RWPE2 (cell line): ENCODE data around the gene MMP17.

Experiments
- ATAC-seq: fragments of 200-7000 bp; cut with Tn5 transposase; 3 replicates; pipeline ENCODE4 v1.9.1; 2021; ENCODE audit warnings: low read depth
- DNase-seq: peaks from one replicate; pipeline ENCODE4 v3.0.0-alpha.2; 2020; ENCODE audit warnings: low spot score
- H3K27ac ChIP-seq: fragments of 450-650 bp; 2 replicates; pipeline ENCODE4 v1.5.1; 2017; ENCODE audit warnings: mild to moderate bottlenecking; ENCODE audit not compliant: poor library complexity, severe bottlenecking
- H3K27me3 ChIP-seq: fragments of 250-450 bp; sonication (Bioruptor Pico); 2 replicates; pipeline ENCODE4 v1.5.1; 2021; ENCODE audit warnings: mild to moderate bottlenecking, moderate library complexity; ENCODE audit not compliant: insufficient read depth, poor library complexity, severe bottlenecking
- H3K36me3 ChIP-seq: fragments of 250-450 bp; sonication (Bioruptor Pico); 2 replicates; pipeline ENCODE4 v1.5.1; 2020; ENCODE audit warnings: low read depth, mild to moderate bottlenecking, moderate library complexity
- H3K4me1 ChIP-seq: fragments of 250-450 bp; sonication (Bioruptor Pico); 2 replicates; pipeline ENCODE4 v1.5.1; 2021; ENCODE audit warnings: mild to moderate bottlenecking, moderate library complexity; ENCODE audit not compliant: insufficient read depth, poor library complexity, severe bottlenecking
- H3K4me3 ChIP-seq: fragments of 250-450 bp; sonication (Bioruptor Pico); 2 replicates; pipeline ENCODE4 v1.5.1; 2021; ENCODE audit warnings: mild to moderate bottlenecking, moderate library complexity; ENCODE audit not compliant: severe bottlenecking
- H3K9me3 ChIP-seq: fragments of 250-450 bp; sonication (Bioruptor Pico); 2 replicates; pipeline ENCODE4 v1.5.1; 2021; ENCODE audit warnings: mild to moderate bottlenecking, moderate library complexity; ENCODE audit not compliant: severe bottlenecking
- TF ChIP-seq, protein P1 (sequence below): fragments of 450-650 bp; IDR thresholded peaks from one replicate; pipeline ENCODE4 v1.5.1; 2017; ENCODE audit warnings: mild to moderate bottlenecking, moderate library complexity; ENCODE audit not compliant: poor library complexity, severe bottlenecking

The MMP17 gene

DNA sequence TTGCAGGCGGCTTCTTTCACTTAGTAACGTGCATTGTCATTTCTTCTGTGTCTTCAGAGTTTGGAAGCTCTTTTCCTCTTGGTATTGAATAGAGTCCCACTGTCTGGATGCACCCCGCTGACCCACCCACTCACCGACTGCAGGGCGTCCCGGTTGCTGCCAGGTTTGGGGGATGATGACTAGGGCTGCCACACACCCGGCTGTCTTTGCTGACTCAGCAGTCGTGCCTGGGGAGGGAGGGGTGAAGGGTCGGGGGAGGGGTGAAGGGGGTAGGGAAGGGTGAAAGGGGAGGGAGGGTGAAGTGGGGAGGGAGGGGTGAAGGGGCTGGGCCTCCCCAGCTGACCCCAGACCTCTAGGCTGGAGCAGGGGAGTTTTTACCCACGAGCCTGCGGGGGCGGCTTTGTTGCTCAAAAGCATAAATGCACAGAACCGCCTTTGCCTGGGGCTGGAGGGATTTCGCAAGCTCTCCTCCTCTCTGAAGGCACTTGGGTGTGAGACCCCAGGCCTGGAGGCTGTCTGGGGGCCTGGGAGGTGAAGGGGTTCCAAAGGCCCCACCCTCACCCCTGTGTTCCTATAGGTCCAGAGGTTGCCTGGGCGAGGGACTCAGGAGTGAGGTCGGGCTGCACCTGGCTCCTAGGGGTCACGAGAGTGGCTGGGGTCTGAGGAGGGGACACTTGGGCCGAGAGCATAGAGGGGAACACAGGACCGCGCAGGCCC, 35.0 kb downstream of the MMP17 start:
- no peaks in the 10 kb centered on the region for H3K36me3 ChIP-seq
- no peak overlapping the region for H3K4me3 ChIP-seq
- no peaks in the 10 kb centered on the region for H3K27me3 ChIP-seq
- TF ChIP-seq, protein P1, sequence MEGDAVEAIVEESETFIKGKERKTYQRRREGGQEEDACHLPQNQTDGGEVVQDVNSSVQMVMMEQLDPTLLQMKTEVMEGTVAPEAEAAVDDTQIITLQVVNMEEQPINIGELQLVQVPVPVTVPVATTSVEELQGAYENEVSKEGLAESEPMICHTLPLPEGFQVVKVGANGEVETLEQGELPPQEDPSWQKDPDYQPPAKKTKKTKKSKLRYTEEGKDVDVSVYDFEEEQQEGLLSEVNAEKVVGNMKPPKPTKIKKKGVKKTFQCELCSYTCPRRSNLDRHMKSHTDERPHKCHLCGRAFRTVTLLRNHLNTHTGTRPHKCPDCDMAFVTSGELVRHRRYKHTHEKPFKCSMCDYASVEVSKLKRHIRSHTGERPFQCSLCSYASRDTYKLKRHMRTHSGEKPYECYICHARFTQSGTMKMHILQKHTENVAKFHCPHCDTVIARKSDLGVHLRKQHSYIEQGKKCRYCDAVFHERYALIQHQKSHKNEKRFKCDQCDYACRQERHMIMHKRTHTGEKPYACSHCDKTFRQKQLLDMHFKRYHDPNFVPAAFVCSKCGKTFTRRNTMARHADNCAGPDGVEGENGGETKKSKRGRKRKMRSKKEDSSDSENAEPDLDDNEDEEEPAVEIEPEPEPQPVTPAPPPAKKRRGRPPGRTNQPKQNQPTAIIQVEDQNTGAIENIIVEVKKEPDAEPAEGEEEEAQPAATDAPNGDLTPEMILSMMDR: no peak
- H3K9me3 ChIP-seq: no peaks in the 10 kb centered on the region
- ATAC-seq (no peak), DNase-seq (no peak)
- H3K27ac ChIP-seq: no peak overlapping the region
- H3K4me1 ChIP-seq: peaks cover 20% of the 10 kb centered on the region

DNA sequence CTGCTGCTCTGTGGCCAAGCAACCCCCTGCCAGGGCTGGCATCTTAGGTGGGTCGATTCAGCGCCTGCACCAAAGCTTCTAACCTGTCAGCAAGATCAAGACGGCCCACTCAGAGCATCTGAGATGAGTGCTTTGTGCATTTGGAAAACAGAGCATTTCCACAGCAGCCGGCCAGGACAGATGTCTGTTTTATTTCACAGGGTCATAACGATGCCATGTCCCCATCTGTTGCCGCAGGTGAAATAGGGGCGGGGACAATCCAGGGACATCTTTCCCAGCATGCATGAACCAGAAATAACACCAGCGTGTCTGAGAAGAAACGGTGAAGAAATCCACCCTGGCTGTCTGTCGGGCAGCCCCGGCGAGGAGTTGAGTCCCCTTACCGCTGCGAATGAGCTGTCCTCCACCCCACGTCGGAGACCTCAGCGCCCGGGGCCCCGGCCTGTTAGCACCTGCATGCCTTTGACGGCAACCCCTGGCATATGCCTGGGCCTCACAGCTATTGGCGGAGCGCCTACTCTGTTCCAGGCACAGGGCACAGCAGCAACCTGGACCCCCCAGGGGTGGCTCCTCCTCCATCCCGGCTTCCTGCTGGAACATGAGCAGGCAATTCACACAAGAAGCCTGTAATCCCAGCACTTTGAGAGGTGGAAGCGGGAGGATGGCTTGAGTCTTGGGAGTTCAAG, 35.7 kb downstream of the MMP17 start:
- Histone ChIP-seq H3K4me3 (no peak overlapping the region), H3K27ac (no peak overlapping the region), H3K4me1 (peaks cover 20% of the 10 kb centered on the region)

DNA sequence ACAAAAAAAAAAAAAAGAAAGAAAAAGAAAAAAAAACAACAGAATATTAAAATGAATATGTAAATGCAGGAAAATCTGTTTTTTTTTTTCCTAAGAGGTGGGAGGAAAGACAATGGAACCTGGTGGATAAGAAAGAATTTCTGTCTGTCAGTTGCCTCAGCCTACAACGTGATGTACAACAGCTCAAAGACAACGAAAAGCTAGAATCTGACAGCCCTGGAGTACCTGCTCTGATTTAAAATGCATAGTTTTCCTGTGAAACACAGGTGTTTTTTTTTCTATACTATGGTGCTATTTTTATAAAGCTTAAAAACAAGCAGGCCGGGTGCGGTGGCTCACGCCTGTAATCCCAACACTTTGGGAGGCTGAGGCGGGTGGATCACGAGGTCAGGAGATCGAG, 36.3 kb downstream of the MMP17 start:
- Histone ChIP-seq H3K27me3 (no peaks in the 10 kb centered on the region), H3K27ac (peak overlapping the region; percentile 4), H3K36me3 (no peaks in the 10 kb centered on the region), H3K4me3 (no peak overlapping the region), H3K4me1 (peaks cover 20% of the 10 kb centered on the region), H3K9me3 (no peaks in the 10 kb centered on the region)
- DNase-seq: no peak
- TF ChIP-seq, protein P1: no peak
- no peak for ATAC-seq

More for the DNA sequence above, 35.7 kb downstream of the MMP17 start:
- no peaks in the 10 kb centered on the region for H3K9me3 ChIP-seq
- H3K36me3 ChIP-seq: no peaks in the 10 kb centered on the region
- ATAC-seq (no peak), DNase-seq (no peak)
- TF ChIP-seq, protein P1: no peak
- no peaks in the 10 kb centered on the region for H3K27me3 ChIP-seq

DNA sequence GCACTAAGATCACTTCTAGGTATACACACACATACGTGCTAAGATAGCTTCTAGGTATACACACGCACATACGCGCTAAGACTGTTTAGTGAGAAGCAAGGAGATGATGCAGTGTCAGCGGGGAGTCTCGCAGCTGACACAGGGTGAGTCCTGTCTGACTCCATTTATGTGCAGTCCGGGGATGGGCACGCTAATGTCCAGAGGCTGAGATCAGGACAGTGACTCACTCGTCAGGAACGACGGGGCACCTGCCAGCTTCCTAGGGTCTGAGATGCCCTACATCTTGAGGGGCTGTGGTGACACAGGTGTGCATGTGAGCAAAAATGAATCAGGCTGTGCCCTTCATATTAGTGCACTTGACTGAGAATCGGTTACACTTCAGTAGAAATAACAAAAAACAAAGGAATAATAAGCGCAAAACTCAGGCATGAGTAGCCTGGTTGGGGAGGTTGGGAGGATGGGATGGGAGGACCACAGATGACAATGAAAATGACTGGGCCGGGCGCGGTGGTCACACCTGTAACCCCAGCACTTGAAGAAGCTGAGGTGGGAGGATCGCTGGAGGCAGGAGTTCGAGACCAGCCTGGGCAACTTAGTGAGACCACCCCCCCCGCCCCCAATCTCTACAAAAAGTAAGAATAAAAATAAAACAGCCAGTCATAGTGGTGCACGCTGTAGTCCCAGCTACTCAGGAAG, 37.1 kb downstream of the MMP17 start:
- H3K27ac ChIP-seq: peak overlapping the region; percentile 4
- ATAC-seq (peak; percentile 80), DNase-seq (no peak)

More for the DNA sequence above, 37.1 kb downstream of the MMP17 start:
- no peak overlapping the region for H3K4me3 ChIP-seq
- no peaks in the 10 kb centered on the region for H3K27me3 ChIP-seq
- H3K9me3 ChIP-seq: no peaks in the 10 kb centered on the region
- TF ChIP-seq, protein P1: no peak
- no peaks in the 10 kb centered on the region for H3K36me3 ChIP-seq
- peaks cover 21% of the 10 kb centered on the region for H3K4me1 ChIP-seq
